IPS DF 6.9 (cell line): ENCODE results near the gene GPX6.

Experiments
- DNase-seq: peaks from one replicate; pipeline ENCODE4 v3.0.0-alpha.2; 2013; ENCODE audit warnings: low read depth, low spot score
- H3K27ac ChIP-seq: one replicate; pipeline ENCODE4 v1.5.1; 2013; ENCODE audit warnings: low read length, control low read depth
- H3K27me3 ChIP-seq: 2 replicates; pipeline ENCODE4 v1.6.1; 2013; ENCODE audit warnings: mild to moderate bottlenecking, low read length; ENCODE audit not compliant: control insufficient read depth, insufficient read depth
- H3K36me3 ChIP-seq: 2 replicates; pipeline ENCODE4 v1.6.1; 2013; ENCODE audit warnings: low read length; ENCODE audit not compliant: control insufficient read depth, insufficient read depth
- H3K4me1 ChIP-seq: 2 replicates; pipeline ENCODE4 v1.6.1; 2013; ENCODE audit warnings: low read length; ENCODE audit not compliant: control insufficient read depth, insufficient read depth
- H3K4me3 ChIP-seq: 2 replicates; pipeline ENCODE4 v1.5.1; 2013; ENCODE audit warnings: mild to moderate bottlenecking, low read length
- H3K9me3 ChIP-seq: 2 replicates; pipeline ENCODE4 v1.6.1; 2013; ENCODE audit warnings: low read length, inconsistent platforms; ENCODE audit not compliant: control insufficient read depth, insufficient read depth
- WGBS: extraction: QIAGEN DNeasy Blood & Tissue Kit; methylation state at CpG from one replicate; pipeline ENCODE4 v1.1.7; 2013; ENCODE audit warnings: mixed read lengths, missing lambda C conversion rate; ENCODE audit not compliant: insufficient read length, insufficient coverage; 5-methylcytosine and 5-hydroxymethylcytosine counted together

The GPX6 gene

DNA sequence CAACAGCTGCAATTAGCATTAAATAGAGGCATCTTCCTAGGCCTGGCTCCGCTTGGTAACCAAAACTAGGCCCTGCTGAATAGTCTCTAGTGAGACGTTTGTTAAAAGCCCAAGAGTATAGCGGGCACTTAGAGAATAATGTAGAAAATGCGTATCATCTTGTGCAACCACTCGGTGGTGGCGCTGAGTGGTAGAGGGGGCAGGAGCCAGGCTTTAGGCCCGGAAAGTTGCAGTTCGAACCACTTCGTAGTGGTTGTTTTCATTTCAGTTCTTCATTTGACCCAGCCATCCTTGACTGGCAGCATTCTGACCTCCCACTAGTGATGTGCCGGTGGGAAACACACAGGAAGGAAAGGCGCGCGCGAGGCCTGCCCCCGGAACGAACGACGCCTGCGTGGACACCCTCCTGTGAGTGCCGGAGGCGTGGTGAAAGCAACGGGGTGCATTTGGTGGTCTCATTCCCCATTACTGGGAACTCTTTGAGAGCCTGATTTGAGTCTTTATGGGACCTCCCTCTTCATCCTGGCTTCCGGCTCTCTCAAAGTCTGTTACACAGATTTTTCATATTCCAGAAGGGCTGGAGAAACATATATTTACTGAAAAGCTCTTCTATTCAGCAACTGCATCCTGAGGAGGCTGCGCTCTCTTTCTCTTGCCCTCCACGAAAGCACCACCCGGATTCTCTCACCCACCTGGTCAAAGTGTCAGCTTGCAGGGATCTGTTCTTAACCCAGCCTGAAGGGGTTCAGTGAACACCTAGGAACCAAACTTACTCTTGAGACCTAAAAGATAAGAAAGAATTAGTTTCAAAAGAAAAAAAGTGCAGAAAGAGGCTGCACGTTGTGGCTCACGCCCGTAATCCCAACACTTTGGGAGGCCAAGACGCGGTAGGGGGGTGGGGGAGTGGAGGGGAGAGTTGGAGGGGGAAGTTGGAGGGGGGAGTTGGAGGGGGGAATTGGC is 28.3 kb upstream of the GPX6 start:
- Histone ChIP-seq H3K4me1 (no peaks in the 10 kb centered on the region), H3K36me3 (no peaks in the 10 kb centered on the region), H3K27ac (no peak overlapping the region), H3K4me3 (peak overlapping the region; percentile 71; the same call in 1 of the 2 replicates), H3K27me3 (no peaks in the 10 kb centered on the region), H3K9me3 (no peaks in the 10 kb centered on the region)
- DNase-seq = no peak
- WGBS = no CpG with 5 or more reads among the region's 31 CpGs

DNA sequence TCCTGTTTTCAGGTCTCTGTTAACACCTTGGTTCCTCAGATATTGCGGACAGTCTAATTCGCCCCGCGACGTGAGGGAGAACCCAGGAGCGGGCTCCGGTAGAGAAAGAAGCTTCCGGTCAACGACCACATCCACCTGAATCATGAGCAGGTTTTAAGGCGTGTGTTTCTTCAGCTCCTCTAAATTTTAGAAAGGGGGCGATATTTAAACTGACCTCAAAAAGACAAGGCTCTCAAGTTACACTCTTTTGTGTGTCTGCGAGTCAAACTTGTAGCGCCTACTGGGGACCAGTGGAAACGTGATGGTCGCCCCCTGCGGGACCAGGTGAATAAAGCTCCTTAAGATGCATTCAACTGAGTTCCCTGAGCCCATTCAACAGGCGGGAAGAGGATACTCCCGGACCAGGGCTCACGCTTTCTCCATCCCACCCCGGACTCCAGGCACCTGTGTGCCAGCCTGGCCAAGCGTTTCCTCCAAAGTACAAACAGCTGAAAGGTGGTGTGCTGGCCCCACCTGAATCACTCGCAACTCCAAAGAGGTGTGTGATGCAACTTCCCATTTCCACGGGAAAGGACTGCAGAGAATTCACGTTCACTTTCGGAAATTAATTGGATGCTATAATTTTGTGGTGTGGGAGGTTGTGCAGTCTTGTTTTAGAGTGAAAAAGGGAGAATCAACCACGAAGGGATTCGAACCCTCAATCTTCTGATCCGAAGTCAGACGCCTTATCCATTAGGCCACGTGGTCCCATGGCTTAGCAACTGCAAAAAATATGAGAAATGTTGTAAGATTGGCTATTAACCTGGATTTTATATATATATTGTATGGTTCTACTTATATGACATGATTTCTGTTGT is 27.1 kb upstream of the GPX6 start:
- Histone ChIP-seq H3K36me3 (no peaks in the 10 kb centered on the region), H3K27ac (no peak overlapping the region), H3K27me3 (no peaks in the 10 kb centered on the region), H3K4me3 (peak overlapping the region; percentile 74; the same call in 1 of the 2 replicates), H3K4me1 (no peaks in the 10 kb centered on the region), H3K9me3 (no peaks in the 10 kb centered on the region)
- DNase-seq = peak; percentile 91
- no CpG with 5 or more reads among the region's 30 CpGs for WGBS

DNA sequence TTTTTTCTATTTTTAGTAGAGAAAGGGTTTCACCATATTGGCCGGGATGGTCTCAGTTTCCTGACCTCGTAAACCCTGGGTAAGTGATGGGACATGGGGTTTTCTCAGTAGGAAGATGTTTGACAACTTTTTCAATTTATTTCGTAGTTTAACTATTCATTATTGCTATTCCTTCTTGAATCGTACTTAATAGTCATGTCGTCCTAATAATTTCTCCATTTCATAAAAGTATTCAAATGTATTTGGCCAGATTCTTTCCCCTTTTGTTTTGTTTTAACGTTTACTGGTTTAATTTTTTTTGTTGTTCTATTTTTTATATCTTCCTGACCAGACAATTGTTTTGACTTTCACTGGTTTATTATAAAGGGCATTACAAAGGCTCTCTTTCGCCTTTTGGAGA is 26.4 kb upstream of the GPX6 start:
- Histone ChIP-seq H3K4me3 (peak overlapping the region; percentile 58; the same call in 1 of the 2 replicates), H3K36me3 (no peaks in the 10 kb centered on the region), H3K9me3 (no peaks in the 10 kb centered on the region), H3K4me1 (no peaks in the 10 kb centered on the region), H3K27me3 (no peaks in the 10 kb centered on the region), H3K27ac (no peak overlapping the region)
- WGBS = no CpG with 5 or more reads among the region's 7 CpGs
- no peak for DNase-seq

DNA sequence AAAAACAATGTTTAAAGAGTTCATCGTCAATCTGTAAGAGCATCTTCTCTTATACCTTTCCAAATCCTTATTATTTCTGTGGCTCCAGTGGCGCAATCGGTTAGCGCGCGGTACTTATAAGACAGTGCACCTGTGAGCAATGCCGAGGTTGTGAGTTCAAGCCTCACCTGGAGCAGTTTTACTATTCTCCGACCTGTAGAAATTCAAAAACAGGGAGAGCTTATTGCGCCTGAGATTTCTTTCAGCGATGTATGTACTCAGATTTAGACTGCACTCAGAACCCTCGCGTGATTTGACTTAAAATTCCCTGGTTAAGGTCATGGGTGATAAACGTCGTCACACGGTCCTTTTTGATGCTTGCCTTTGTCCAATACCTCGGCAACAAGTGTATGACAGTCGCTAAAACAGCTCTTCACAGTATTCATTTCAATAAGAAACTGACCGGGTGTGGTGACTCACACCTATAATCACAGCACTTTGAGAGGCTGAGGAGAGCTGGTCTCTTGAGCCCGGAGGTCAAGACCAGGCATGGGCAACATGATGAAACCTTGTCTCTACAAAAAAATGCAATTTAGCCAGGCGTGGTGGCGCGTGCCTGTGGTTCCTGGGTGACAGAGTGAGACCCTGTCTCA is 22.0 kb upstream of the GPX6 start:
- Histone ChIP-seq H3K27me3 (no peaks in the 10 kb centered on the region), H3K27ac (no peak overlapping the region), H3K4me3 (peak overlapping the region; percentile 89; the same call in 1 of the 2 replicates), H3K9me3 (no peaks in the 10 kb centered on the region), H3K36me3 (no peaks in the 10 kb centered on the region), H3K4me1 (no peaks in the 10 kb centered on the region)
- peak; percentile 68 for DNase-seq
- no CpG with 5 or more reads among the region's 22 CpGs for WGBS

DNA sequence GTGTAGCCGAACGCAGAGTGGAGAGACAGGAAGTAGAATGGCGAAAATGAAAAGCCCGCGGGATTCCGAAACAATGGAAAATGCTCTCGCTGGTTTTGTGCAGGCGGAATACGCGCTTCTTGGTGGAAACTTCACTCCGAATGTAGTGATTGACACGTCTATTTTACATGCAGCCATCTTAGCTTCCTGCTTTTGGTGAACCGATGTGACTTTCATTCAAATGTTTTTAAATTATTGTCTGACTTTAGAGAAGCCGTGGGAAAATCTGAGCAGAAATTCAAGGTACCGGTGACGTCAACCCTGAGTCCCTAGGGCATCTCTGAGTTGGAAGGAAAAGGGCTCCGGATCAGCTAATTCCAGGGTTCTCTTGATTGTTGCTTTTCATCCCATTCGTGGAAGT is 21.5 kb upstream of the GPX6 start:
- no peak overlapping the region for H3K27ac ChIP-seq
- no peaks in the 10 kb centered on the region for H3K36me3 ChIP-seq
- H3K4me1 ChIP-seq = no peaks in the 10 kb centered on the region
- no peaks in the 10 kb centered on the region for H3K9me3 ChIP-seq
- DNase-seq = no peak
- H3K4me3 ChIP-seq = peak overlapping the region; percentile 89; the same call in 1 of the 2 replicates
- no CpG with 5 or more reads among the region's 18 CpGs for WGBS
- no peaks in the 10 kb centered on the region for H3K27me3 ChIP-seq

DNA sequence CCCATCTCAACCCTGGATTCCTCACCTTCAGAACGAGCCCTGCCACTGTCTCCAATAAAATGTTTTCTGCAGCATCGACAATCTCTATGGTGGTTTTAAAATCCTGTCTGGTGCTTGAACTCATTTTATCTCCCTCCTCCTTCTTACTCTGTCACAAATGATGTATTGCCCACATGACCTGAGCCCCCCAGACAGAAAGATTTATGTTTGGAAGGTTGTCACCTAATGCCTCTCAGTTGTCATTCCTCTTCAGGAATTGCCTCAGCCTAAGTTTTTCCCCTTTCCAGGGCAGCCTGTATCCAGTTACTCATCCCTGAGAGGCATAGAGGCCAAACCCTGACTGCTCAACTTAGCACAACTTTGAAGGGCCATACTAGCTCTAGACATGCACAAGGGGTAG is 19.3 kb upstream of the GPX6 start:
- Histone ChIP-seq H3K4me3 (no peak overlapping the region), H3K4me1 (no peaks in the 10 kb centered on the region; the same call in 1 of the 2 replicates), H3K9me3 (no peaks in the 10 kb centered on the region), H3K27ac (no peak overlapping the region), H3K36me3 (no peaks in the 10 kb centered on the region), H3K27me3 (no peaks in the 10 kb centered on the region)
- no CpG with 5 or more reads among the region's 2 CpGs for WGBS
- DNase-seq = no peak

DNA sequence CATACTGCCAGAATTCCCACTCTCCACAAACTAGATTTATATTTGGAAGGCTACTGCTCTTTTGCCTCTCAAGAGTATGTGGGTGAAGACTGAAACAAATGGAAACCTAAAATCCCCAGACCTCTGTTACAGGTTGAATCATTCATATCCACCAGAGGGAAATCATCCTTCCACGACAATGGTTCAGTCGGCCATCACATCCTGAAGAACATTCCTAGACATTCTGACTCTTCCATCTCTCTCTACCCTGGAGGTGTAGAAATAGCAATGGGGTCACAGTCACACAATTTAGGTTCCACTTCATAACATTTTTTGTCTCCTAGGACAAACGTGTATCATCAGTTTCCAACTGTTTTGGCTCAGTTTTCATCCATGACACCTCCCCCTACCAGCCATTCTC is 18.7 kb upstream of the GPX6 start:
- no peaks in the 10 kb centered on the region for H3K36me3 ChIP-seq
- DNase-seq = no peak
- no CpG with 5 or more reads among the region's 3 CpGs for WGBS
- no peaks in the 10 kb centered on the region for H3K9me3 ChIP-seq
- H3K27ac ChIP-seq = no peak overlapping the region
- no peak overlapping the region for H3K4me3 ChIP-seq
- H3K27me3 ChIP-seq = no peaks in the 10 kb centered on the region
- no peaks in the 10 kb centered on the region; the same call in 1 of the 2 replicates for H3K4me1 ChIP-seq

DNA sequence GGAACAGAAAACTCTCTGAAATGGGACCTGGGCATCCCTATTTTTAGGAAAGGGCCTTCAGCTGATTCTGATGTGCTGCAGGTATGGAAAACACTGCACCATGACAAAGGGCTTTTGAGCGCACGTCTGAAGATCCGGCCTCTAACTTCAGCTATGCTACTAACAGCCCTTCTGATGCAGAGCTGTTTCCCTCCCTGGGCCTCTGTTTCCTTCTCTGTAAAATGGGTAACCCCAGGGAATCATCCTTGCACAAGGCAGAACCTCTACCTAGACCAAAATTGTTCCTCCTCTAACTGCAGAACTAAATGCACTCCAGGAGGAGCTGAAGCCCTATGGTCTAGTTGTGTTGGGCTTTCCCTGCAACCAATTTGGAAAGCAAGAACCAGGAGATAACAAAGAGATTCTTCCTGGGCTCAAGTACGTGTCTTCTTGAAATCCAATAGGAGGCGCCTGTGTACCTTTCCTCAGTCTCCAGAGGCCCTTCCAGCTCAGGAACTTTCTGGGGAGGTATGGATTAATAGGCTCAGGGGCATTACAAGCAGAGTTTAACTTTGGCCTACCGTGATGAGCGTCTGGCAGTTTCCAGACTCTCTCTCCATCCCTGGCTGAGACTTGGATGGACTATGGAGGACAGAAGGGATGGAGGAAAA is 16.0 kb upstream of the GPX6 start:
- Histone ChIP-seq H3K9me3 (no peaks in the 10 kb centered on the region), H3K27me3 (no peaks in the 10 kb centered on the region), H3K4me1 (no peaks in the 10 kb centered on the region; the same call in 1 of the 2 replicates), H3K4me3 (no peak overlapping the region), H3K27ac (no peak overlapping the region), H3K36me3 (no peaks in the 10 kb centered on the region)
- WGBS = no CpG with 5 or more reads among the region's 7 CpGs
- DNase-seq = no peak

DNA sequence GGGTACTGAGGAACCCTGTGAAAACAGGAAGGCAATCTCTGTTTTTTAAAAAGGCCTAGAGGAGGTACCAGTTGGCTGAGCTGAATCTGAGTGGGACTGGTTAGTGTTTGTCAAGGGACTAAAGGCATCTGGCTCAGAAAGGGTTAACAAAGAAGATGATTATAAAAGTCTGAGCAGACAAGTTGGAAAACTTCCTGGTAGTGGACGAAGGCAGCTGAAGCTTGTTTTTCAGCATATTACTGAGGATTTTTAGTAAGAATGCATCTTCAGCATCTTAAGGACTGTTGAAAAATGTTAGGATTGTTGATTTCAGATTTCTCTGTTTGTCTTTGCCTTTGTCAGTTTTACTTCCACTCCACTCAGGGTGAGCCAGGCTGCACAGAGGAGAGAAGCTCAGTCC is 15.2 kb upstream of the GPX6 start:
- H3K4me1 ChIP-seq = no peaks in the 10 kb centered on the region; the same call in 1 of the 2 replicates
- H3K9me3 ChIP-seq = no peaks in the 10 kb centered on the region
- no CpG with 5 or more reads among the region's 1 CpG for WGBS
- no peaks in the 10 kb centered on the region for H3K27me3 ChIP-seq
- no peak overlapping the region for H3K4me3 ChIP-seq
- DNase-seq = no peak
- H3K36me3 ChIP-seq = no peaks in the 10 kb centered on the region
- no peak overlapping the region for H3K27ac ChIP-seq
